ENCODE results near the gene RASA4B.
"Not testable (repeated sequence)": the region's sequence is repeated elsewhere in the genome, so short reads cannot be mapped to it uniquely, and the experiment has no call there.

The RASA4B gene

GRCh38 chr7:102472126-102473041 is 45.2 kb downstream of the RASA4B start:
- DNase-seq, result no peak

DNA sequence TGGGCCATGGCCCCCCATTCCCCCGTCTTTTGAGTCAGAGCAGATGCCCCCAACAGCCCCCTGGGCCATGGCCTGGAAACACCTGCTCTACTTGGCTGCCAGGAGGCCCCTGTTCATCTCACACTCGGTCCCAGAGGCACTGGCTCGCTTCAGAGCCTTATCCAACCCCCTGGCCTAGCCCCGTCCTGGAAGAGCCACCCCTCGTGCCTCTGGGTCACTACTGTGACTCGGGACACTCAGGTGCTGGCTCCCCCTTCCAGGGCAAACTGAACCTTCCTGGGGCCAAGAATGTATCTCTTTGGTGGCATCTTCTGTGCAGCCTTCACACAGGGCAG is 45.8 kb downstream of the RASA4B start:
- no peak for DNase-seq

DNA sequence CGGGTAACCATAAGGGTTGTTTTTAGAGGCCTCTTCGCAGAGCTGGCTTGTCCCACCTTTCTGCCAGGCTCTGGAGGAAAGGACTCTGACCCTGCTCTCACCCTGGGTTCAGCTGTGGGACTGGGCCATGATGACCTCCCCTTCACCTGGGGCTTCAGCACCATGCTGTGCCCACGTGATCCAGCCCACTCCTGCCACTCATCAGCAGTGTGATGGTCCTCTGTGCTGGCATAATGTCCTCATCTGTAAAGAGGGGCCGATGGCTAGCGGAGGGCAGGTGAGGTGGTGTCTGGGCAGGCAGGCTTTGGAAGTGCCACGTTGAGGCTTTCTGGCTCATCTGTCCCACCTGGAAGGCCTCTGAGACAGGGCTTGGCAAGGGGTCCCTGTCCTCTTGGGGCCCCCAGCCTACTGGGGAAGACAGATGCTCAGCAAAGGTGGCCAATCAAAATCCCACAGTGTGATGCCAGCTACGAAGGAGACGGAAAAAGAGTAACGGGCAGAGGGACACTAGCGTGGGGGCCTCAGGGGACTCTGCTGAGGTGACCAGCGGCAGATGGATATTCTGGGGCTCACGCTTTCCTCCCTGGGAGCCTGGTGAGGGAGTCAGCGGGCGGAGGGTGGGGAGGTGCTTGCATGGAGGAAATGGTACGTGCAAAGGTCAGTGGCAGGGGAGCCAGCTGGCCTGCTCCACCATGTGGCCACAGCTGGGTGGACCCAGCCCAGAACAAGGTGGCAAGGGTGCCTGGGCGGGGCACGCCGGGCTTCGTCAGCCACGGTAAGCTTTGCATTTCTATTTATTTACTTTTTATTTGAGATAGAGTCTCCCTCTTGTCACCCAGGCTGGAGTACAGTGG is 47.4 kb downstream of the RASA4B start:
- no peak for DNase-seq

GRCh38 chr7:102469351-102469971 is 48.1 kb downstream of the RASA4B start:
- no peak for DNase-seq

DNA sequence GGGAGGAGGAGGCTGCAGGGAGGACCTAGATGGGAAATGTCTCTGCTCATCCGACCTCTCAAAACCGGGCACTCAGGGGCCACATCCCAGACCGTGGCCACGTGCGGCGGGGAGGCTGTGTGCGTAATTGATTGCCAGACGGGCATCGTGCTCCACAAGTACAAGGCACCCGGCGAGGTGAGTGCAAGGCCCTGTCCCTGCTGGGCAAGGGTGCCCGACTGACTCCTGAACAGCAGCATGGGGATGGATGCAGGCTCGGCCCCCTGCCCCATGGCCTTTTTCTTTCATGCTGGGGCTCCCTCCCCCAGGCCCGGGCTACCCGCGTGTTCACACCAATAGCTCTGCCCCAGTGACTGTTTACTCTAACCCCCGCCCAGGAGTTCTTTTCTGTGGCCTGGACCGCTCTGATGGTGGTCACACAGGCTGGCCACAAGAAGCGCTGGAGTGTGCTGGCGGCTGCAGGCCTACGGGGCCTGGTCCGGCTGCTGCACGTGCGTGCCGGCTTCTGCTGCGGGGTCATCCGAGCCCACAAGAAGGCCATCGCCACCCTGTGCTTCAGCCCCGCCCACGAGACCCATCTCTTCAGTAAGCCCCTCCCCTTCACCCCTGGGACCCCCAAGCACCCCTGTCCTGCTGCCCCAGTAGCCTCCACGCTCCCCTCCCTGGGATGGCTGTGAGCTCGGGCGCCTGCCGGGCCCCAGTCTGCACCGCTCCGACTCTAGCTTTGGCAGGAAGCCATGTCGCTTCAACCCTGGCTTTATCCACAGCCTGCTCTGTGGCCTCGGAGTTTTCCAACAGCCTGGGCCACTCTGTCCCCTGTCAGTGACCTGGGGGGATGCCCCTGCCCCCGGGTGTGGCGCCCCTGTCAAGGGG is 48.9 kb downstream of the RASA4B start:
- no peak for DNase-seq

DNA sequence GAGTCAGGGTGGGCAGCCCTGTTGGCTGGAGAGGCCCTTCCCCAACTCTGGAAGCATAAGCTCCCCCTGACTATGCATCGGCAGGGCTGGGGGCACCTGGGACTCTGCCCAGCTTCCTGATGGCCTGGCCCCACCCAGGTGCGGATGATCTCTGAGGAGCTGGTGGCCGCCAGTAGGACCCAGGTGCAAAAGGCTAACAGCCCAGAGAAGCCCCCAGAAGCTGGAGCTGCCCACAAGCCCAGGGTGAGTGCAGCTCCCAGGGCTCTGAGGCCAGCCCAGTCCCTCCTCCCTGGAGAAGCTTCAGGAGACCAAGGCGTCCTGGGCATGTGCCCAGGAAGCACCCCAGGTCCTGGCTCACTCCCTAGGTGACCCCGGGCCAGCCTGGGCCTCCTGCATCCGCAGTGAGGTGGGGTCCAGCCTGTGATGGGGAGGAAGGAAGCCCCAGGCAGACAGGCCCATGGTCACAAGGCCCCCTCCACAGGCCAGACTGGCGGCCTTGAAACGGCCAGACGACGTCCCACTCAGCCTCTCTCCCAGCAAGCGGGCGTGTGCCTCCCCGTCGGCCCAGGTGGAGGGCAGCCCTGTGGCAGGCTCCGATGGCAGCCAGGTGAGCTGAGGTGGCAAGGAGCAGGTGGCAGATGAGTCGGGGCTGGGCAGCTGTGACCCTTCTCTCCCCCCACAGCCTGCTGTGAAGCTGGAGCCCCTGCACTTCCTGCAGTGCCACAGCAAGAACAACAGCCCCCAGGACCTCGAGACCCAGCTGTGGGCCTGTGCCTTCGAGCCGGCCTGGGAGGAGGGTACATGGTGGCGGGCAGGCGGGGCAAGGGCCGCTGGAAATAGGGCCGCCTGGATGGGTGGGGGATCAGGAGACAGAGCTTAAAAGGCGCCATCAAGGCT is 49.7 kb downstream of the RASA4B start:
- DNase-seq, result no peak

GRCh38 chr7:102466097-102466496 is 51.5 kb downstream of the RASA4B start:
- no peak for DNase-seq

DNA sequence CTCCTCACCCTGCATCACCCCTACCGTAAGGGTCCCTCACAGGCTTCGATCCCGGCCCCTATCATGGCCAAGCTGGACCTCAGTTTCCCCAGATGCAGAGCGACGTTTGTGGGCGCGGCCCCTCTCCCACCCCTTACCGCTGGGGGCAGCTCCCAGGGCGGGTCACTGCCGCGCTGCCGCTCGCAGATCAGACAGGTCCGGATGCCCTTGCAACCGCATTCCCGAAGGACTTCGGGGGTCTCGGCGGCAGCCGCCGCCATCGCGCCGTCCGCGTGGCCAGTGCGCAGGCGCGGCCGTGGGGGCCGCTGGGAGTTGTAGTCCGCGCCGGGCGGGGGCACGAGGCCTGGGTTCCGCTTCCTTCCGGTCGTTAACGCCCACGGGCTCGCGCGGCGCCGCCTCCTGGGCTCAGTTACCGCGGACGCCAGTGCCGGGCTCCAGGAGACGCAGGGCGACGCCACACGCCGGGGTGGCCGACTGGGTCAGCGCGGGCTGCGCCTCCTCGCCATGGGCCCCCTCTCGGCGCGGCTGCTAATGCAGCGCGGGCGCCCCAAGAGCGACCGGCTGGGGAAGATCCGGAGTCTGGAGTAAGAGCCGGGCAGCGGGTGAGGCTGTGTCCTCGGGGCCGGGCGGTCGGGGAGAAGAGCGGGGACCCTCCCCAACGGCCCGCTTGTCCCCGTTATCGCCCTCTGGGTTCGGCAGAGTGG is 52.8 kb downstream of the RASA4B start, which contains the start of the genes ALKBH4 and LRWD1:
Gene ALKBH4 (minus strand): TSS at position 287 of the 704 bp plus-strand sequence. CDS start 27 bp downstream, at position 260.
Gene LRWD1 (plus strand): TSS at position 408 of the 704 bp plus-strand sequence. CDS start 97 bp downstream, at position 505.
- peak; percentile 92 for DNase-seq

DNA sequence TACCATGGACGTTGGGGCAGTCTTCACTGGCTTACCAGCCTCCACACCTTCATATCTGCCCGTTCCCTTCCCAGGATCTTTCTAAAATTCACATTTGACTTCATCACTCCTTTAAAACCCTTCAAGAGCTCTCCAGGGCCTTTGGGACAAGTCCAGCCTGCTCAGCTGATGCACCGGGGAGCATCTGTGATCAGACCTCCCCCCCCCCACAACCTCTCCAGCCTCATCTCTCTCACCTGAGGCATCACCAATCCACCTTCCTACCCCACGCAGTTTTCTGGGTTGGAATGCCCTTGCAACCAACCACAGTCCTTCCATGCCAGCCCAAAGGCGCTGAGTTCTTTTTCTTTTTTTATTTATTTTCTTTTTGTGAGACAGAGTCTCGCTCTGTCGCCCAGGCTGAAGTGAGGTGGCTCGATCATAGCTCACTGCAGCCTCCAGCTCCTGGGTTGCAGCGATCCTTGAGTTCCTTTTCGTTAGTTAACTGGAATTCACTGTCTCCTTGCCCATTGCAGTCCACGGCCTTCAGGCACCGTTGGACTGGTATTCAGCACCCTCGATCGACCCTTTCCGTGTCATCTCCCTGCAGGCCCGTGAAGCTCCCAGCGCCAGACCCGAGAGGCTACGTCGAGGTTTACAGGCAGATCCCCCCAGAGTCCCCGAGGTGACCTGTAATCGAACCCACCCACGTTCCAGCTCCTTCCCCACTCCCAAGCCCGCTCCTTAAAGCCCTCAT is 53.6 kb downstream of the RASA4B start:
- DNase-seq, result no peak

GRCh38 chr7:102460467-102460866 is 57.1 kb downstream of the RASA4B start:
- DNase-seq, result no peak

DNA sequence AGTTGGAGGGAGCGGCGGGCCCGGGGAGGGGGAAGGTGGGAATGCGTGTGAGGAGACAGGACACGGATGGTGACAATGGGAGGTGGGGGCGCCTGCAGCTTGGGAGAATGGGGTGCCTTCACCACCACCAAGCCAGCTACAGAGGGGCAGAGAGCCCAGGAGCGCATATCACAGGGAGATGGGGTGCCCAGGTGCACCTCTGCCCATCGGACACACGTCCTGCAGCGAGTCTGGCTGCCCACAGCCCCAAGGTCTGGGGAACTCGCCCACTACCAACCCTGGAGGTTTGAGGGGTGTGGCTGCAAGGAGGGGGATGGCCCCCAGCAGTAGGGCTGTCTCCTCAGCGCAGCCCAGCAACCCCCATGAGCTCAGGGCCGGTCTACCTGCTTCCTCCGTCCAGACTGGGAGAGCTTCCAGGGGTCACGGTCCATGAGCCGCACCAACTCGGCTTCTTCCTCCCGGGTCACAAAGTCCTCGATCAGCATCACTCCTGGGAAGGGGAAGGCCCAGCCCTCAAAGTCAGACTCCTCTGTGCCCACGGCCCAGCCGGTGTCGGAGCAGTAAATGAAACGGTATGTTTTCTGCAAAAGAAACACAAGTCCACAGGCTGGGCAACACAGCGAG is 58.2 kb downstream of the RASA4B start:
- no peak for DNase-seq

GRCh38 chr7:102457352-102457924 is 60.1 kb downstream of the RASA4B start:
- no peak for DNase-seq

DNA sequence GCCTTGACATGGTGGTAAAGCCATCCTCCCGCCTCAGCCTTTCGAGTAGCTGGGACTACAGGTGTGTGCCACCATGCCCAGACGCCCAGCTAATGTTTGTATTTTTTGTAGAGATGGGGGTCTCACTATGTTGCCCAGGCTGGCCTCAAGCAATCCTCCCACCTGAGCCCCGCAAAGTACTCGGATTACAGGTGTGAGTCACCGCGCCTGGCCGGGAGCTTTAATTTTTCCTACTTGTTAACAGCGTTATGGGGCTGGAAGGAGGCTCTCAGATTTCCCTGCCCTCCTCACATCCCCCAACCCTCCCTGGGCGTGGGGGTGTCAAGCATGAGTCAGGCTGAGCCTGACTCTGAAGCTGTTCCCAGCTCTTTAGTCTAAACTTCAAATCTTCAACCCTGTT is 61.2 kb downstream of the RASA4B start:
- DNase-seq, result no peak

DNA sequence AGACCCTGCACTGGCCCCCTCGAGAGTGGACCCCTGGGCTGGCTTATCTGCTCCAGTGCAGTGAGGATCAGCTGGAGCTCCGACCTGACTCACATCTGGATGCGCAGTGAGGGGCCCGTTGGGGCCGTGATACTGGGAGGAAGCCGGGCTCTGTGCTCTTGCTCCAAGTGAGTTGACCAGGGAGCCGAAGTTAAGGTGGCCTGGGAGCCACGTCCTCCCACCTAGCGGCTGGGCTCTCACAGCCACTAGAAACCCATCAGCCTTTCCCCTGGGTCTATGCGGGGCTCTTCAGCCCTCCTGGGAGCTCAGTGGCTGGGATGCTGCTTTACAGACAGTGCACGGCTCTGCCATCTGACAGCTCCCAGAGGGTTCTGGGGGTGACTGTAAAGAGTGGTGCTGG is 62.0 kb downstream of the RASA4B start:
- no peak for DNase-seq

DNA sequence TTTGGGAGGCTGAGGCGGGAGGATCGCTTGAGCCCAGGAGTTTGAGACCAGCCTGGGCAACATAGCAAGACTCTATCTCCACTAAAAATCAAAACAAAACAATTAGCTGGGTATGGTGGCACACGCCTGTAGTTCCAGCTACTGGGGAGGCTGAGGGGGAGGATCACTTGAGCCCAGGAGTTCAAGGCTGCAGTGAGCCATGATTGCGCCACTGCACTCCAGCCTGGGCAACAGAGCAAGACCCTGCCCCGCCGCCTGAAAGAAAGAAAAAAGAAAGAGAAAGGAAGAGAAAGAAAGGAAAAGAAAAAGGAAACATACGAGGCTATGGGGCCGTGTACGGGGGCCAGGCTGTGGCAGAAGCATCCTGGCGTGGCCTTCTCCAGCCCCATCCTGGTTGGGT is 62.6 kb downstream of the RASA4B start:
- DNase-seq, result not testable (repeated sequence)

DNA sequence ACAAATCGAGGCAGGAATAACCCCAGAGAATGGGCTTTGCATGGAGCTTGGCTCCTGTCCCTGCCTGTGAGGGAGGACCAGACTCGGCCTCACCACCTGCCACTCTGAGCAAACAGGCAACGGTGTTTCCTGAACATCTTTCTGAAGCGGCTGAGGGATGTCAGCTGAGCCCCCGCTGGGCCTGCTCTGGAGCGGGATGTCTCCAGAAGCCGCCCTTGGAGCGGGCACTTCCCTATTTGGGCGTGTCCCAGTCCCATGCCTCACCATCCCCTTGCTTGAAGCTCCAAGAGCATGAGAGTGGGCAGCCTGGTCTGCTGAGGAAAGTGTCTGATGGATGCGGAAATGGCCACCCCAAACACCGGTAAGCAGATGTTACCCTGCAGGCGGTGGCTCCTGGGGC is 63.1 kb downstream of the RASA4B start:
- DNase-seq, result no peak

DNA sequence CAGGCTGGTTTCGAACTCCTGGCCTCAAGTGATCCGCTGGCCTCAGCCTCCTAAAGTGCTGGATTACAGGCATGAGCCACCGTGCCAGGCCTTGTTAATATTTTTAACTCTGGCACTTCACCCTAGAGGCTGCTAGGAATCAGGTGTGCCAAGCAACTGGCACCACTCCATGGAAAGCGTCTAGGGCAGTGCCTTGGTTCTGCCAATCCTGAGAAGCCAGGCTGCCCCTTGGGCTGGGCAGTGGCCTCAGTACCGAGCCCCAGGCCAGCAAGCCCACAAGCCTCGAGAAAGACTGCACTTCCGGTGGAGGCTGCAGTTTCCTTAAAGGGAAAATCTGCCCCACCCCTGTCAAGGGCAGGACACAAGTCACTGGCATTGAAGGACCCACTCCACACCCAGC is 64.3 kb downstream of the RASA4B start:
- DNase-seq, result no peak

DNA sequence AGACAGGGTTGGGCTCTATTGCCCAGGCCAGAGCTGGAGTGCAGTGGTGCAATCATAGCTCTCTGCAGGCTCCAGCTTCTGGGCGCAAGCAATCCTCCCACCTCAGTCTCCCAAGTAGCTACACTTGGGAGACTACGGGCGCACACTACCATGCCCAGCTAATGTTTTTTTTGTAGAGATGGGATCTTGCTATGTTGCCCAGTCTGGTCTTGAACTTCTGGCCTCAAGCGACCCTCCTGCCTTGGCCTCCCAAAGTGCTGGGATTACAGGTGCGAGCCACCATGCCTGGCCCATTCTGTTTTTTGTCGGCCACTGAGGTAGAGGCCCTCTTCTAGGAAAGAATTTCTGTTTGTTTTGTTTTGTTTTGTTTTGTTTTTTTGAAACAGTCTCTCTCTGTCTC is 65.1 kb downstream of the RASA4B start:
- no peak for DNase-seq
